NK-92 (cell line): ENCODE data around the gene CLDN6.

Experiments used
- DNase-seq: peaks from one replicate; lab custom pipeline; 2025; ENCODE audit not compliant: unreplicated experiment; lab: John Stamatoyannopoulos, UW

CLDN6 gene

GRCh38 chr16:2990891-2991290 is 27.1 kb downstream of the CLDN6 start:
- DNase-seq: no peak

GRCh38 chr16:2988590-2989099 is 29.3 kb downstream of the CLDN6 start:
- no peak for DNase-seq

GRCh38 chr16:2987833-2988232 is 30.1 kb downstream of the CLDN6 start:
- no peak for DNase-seq

GRCh38 chr16:2987286-2987685 is 30.7 kb downstream of the CLDN6 start:
- no peak for DNase-seq

- no peak for DNase-seq
Observed at GRCh38 chr16:2986623-2987188, 31.3 kb downstream of the CLDN6 start.

- no peak for DNase-seq
Observed at GRCh38 chr16:2985893-2986355, 32.1 kb downstream of the CLDN6 start.

GRCh38 chr16:2985462-2985861 is 32.5 kb downstream of the CLDN6 start:
- no peak for DNase-seq

GRCh38 chr16:2983706-2984136 is 34.3 kb downstream of the CLDN6 start:
- no peak for DNase-seq

GRCh38 chr16:2982402-2982801 is 35.6 kb downstream of the CLDN6 start:
- no peak for DNase-seq

GRCh38 chr16:2981899-2982250 is 36.1 kb downstream of the CLDN6 start:
- DNase-seq: no peak

- DNase-seq: no peak
Observed at GRCh38 chr16:2981177-2981898, 36.6 kb downstream of the CLDN6 start.

GRCh38 chr16:2980227-2981176 is 37.5 kb downstream of the CLDN6 start, which contains the start of gene PKMYT1:
Gene PKMYT1, minus strand, starts transcription at chr16:2980446. Its CDS starts 789 bp downstream, at chr16:2979657.
- peak; percentile 61 for DNase-seq

- no peak for DNase-seq
Observed at GRCh38 chr16:2979669-2980226, 38.2 kb downstream of the CLDN6 start.

GRCh38 chr16:2977440-2977839 is 40.5 kb downstream of the CLDN6 start:
- no peak for DNase-seq

GRCh38 chr16:2976673-2977072 is 41.3 kb downstream of the CLDN6 start:
- DNase-seq: no peak

GRCh38 chr16:2976201-2976600 is 41.8 kb downstream of the CLDN6 start:
- no peak for DNase-seq

GRCh38 chr16:2975161-2975795 is 42.7 kb downstream of the CLDN6 start:
- no peak for DNase-seq

GRCh38 chr16:2974319-2975056 is 43.5 kb downstream of the CLDN6 start:
- DNase-seq: no peak

GRCh38 chr16:2973605-2974318 is 44.2 kb downstream of the CLDN6 start:
- no peak for DNase-seq
